ENCODE data around the gene LARGE1. TPM values are rescaled to one million over a fixed set of nuclear protein-coding genes. Genes with fewer than 3 reads are reported as not detected.
"Not testable (repeated sequence)": the region's sequence is repeated elsewhere in the genome, so short reads cannot be mapped to it uniquely, and the experiment has no call there.

LARGE1 gene
- polyA plus RNA-seq, 4 donors, result 24.8 to 30.4 (median 27.6) TPM

DNA sequence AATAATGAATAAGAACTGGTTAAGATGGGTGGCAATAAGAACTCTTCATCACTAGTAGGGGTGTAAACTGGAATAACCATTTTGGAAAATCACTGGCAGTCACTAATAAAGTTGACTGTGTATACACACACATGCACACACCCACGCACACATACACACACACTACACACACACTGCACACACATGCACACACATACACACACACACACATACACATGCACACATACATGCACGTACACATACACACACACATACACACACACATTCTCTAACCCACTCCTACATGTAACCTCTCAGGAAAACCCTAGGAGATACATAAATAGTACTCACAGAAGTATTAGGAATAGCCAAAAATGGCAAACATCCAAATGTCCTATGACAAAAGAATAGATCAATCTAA is 455.6 kb downstream of the LARGE1 start:
- DNase-seq (ENCODE audit: low read depth in 4 of 4, low spot score in 3 of 4), result no peak

DNA sequence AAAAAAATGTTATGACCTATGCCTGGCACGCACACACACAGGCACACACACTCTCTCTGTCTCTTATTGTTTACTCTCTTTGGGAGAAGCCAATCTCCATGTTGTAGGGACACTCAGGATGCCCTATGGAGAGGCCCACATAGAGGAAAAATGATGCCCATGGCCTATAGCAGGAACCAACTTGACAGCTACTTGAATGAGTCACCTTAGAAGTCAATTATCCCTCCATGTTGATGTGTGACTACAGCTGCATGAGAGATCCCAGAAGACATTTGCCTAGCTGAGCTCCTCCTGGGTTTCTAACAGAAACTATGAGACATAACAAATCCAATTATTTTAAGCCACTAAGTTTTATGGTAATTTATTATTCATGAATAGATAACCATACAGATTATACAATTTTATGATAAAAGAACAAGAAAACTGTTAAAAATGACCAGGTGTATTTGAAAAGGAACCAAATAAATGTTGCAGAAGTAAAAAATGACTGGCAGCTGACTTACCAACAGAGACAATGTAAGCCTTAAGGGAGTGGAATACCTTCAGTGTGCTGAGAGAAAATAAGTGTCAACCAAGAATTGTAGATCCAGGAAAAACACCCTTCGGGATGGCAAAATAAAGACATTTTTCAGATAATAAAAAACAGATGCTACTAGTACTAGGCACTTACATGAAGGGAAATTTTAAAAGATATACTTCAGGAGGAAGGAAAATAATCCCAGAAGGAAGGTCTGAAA is 458.4 kb downstream of the LARGE1 start:
- DNase-seq (ENCODE audit: low read depth in 4 of 4, low spot score in 3 of 4), result no peak

DNA sequence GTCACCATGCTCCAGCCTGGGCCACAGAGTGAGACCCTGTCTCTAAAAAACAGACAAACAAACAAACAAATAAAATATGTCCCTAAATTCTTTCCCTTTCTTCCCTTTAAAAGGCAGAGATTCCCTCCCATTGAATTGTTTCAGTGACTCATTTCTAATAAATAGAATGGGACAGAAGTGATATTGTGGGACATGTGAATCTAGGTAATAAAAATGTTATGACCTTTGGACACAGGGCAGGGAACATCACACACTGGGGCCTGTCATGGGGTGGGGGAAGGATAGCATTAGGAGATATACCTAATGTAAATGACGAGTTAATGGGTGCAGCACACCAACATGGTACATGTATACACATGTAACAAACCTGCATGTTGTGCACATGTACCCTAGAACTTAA is 459.0 kb downstream of the LARGE1 start:
- not testable (repeated sequence) for DNase-seq (ENCODE audit: low read depth in 4 of 4, low spot score in 3 of 4)

DNA sequence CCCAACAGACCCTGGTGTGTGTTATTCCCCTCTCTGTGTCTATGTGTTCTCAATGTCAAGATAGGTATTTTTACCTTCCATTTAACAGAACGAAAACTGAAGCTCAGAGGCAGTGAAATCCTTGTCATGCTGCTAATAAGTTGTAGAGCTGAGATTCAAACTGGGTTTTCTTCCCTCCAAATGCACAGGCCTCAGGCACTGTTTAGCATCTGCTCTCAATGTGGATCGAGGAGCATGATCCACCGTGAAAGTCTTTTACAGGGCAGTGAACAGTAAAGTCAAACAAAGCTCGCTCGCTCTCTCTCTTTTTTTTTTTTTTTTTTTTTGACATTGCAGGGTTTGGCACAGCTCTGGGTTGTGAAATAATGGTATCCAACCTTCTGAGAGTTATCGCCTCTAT is 461.1 kb downstream of the LARGE1 start:
- DNase-seq (ENCODE audit: low read depth in 4 of 4, low spot score in 3 of 4), result no peak

DNA sequence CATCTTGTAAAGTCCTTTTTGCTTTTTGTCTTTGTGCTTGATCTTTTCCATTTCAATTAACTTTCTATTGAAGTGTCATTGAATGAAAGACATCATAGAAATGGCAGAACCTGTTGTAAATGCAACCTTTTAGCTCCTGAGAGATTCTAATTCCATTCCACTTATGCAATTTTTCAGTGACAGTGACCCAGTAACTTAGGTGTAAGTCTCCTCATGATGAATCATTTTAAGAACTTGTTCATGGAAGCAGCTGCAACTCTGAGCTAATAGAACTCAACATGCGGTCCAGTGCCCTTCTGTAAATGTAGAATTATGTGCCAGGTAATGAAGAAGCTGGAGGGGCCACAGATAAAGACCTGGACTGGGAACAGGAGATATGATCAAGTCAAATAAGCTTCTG is 463.8 kb downstream of the LARGE1 start:
- no peak for DNase-seq (ENCODE audit: low read depth in 4 of 4, low spot score in 3 of 4)

DNA sequence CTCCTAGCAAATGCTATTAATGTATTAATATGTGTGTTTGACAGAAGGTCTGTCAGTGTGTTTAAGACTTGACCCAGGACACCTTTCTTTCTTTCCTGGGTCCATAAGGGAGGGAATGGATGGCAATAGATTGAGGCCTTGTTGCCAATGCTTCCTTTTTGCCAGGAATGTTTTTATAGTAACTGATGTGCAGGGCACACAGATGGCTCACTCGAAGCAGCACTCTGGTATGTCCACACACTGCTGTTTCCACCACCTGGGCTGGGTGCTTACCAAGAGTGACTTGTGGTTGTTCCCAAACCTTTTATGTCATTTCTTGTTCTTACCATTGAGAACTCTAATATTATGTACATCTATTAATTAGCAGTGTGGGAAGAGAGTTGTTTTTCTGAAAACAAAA is 465.2 kb downstream of the LARGE1 start:
- no peak for DNase-seq (ENCODE audit: low read depth in 4 of 4, low spot score in 3 of 4)

DNA sequence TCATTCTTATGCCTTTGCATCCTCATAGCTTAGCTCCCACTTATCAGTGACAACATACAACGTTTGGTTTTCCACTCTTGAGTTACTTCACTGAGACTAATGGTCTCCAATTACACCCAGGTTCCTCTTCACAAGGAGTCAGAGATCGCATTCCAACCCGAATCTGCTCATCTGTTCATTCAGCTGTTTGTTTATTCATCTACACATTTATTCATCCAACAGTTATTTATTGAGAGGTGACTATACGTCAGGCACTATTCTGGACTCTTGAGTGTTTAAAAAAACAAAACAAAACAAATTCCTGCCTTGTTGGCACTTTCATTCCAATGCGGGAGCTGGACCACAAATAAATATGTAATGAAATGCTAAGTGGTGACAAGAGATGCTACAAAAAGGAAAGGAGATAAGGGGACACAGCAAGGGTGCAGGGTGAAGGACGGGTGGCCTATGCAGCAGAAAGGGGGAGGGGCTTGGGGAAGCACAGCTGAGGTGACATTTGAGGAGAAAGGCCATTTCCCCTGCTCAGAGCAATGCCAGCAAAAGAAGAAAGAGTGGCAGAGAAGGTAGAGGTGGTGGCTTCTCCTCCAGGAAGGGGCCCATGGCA is 468.3 kb downstream of the LARGE1 start:
- no peak for DNase-seq (ENCODE audit: low read depth in 4 of 4, low spot score in 3 of 4)

DNA sequence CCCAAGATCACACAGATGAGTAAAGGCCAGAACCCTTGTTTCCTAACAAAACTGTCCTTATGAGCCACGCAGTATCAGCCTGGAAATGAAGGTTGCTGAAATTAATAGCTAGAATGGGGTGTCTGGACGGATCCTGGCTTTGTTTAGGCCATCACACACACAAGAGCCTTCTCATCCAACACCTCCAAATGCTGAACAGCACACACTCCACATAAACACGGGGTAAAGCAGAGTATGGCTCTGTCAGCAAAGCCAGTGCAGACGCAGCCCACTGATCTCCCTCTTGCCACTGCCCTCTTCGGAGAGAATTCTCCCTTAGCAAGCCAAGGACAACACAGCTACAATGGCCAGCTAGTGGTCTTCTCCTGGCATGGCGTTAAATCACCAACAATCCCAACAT is 469.5 kb downstream of the LARGE1 start:
- no peak for DNase-seq (ENCODE audit: low read depth in 4 of 4, low spot score in 3 of 4)

DNA sequence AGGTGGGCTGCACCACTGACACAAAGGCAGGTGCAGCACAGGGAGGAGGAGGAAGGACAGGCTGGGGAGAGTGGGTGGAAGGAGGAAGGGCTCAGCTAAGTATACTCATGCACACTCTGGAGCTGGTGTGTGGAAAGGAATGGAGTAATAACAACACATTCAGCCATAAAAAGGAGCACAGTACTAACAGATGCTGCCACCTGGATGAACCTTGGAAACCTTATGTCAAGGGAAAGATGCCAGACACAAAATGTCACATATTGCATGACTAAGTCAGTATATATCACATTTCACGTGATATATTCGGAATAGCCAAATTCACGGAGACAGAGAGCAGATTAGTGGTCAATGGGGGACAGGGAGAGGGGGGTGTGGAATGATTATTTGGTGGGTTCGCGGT is 472.5 kb downstream of the LARGE1 start:
- no peak for DNase-seq (ENCODE audit: low read depth in 4 of 4, low spot score in 3 of 4)

DNA sequence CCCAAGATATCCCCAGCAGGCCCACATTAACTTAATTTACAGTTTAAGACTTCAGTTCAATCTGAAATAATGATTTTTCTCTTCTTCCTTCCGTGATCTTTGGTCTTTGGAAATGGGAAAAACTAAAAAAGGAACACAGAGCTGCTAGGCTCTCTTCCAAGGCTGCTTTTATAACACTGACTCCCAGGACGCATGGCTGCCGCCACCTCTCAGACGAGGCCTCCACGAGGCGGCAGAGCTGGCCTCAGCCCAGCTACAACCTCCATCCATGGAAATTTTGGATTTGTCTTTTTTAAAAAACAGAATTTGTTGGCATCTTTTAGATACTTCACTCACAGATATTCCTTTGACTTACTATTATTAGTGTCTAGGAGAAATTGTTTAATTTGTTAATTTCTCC is 476.6 kb downstream of the LARGE1 start:
- no peak for DNase-seq (ENCODE audit: low read depth in 4 of 4, low spot score in 3 of 4)

DNA sequence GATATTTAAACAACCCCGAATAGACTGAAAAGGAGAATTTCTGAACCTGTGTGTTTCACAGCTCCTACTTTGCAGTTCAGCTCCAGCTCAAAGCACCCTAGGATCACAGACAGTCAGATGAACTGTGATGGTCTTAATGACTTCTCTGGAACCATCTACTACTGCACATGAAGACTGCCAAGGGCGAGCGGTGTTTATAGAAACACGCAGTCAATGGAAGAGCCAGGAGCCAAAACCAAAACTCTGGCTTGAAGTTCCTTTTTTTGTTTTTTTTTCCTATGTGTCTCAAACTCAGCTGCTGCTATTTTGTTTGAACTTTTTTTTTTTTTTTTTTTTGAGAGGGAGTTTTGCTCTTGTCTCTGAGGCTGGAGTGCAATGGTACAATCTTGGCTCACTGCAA is 479.5 kb downstream of the LARGE1 start:
- no peak for DNase-seq (ENCODE audit: low read depth in 4 of 4, low spot score in 3 of 4)

DNA sequence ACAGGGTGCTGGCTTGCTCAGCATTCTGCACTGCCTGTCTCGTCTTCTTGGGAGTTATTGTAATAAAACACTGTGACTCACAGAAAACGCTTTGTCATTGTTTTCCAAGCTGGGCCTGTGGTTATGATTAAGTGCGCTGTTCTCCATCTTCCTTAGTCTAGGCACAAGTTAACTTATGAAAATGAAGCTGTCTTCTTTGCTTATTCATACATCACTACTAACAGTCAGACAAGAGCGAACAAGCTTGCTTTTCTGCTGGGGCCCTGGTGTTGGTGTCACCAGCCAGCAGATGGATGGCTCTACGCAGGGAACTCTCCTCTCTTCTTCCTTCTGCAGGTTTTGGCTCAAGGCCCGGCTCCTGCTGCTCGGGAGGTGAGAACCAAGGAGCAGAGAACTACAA is 482.0 kb downstream of the LARGE1 start:
- no peak for DNase-seq (ENCODE audit: low read depth in 4 of 4, low spot score in 3 of 4)

DNA sequence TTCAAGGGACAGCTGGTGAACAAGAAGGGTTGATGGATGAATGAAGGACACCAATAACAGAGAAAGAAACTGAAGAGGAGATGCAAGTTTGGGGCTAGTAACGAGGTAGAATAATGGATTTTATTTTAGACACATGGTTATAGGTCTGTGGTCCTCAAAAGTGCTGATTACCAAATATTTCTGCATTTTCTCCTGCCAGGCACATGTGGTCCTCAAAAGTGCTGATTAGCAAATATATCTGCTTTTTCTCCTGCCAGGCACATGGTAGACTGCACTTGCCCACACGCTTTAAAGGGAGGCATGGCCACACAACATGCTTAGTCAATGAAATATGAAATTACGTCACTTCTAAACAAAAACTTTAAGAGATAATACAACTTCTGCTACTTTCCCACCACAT is 489.0 kb downstream of the LARGE1 start:
- no peak for DNase-seq (ENCODE audit: low read depth in 4 of 4, low spot score in 3 of 4)

DNA sequence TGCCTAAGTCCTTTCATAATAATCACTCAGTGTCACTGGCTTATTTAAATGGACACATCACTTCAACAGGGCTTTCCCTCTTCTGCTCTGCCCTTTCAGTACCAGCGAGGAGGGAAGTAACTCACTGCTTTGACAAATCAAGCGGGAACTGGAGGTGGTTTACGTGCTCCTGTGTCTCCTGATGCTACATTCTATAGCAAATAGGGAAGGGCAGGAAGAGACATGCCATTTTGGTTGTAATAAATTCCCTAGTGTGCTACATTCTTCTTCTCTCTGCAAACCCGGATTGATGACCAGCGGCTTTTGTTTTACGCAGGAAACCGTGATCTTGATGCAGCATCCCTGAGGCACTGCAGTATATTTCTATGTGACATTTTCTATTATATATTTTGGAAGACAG is 491.0 kb downstream of the LARGE1 start:
- DNase-seq (ENCODE audit: low read depth in 4 of 4, low spot score in 3 of 4), result no peak

DNA sequence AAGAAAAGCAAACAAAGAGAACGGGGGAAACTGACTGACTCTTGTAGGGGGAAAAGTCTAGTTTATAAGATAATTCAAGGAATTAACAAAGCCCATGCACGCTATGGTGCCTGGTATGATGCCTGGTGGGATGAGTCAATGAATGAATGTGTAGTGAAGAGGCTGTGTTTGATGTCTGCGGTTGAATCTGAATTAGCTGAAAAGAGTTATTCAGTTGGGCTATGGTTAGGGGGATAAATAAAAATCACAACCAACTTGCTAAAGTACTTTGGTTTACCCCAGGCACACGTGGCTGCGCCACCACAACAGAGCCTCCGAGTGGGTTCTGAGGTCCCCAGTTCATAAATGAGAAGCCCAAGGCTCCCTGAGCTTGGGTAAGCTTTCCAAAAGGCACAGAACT is 492.8 kb downstream of the LARGE1 start:
- no peak for DNase-seq (ENCODE audit: low read depth in 4 of 4, low spot score in 3 of 4)

DNA sequence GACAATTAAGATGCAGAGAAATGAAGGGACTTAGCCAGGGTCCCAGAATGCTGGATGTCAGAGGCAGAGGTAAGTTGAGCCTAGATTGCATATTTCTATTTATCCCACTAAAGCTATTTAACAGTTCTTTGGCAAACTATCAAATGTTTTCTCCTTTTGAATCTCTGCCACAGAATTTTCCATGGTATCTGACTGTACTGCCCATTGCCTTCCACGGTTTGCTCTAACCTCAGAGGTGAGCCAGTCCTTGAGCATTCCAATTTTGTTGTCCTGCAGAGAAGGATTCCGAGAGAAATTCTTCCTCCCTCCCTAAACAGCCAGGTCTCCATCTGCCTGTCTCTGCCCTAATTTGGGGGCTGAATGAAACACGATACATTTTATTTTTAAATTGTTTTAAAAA is 493.8 kb downstream of the LARGE1 start:
- no peak for DNase-seq (ENCODE audit: low read depth in 4 of 4, low spot score in 3 of 4)

DNA sequence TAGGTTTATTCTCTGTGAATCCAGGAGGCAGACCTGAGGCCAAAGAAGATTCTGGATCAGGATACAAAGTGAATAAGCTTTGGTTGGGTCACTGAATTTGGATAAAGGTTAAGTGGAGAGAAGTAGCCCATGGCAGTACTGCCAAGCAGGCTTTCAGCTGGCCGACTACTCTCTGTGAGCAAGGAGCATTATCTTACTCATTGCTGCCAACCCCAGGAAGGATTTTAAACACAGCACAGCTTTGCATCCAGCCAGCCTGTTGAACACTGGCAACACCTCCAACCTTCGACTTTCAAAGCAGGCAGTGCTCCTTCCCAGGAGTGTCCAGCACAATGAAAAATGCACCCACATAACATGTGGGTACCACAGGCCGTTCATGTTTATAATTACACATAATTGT is 498.4 kb downstream of the LARGE1 start:
- DNase-seq (ENCODE audit: low read depth in 4 of 4, low spot score in 3 of 4), result no peak

DNA sequence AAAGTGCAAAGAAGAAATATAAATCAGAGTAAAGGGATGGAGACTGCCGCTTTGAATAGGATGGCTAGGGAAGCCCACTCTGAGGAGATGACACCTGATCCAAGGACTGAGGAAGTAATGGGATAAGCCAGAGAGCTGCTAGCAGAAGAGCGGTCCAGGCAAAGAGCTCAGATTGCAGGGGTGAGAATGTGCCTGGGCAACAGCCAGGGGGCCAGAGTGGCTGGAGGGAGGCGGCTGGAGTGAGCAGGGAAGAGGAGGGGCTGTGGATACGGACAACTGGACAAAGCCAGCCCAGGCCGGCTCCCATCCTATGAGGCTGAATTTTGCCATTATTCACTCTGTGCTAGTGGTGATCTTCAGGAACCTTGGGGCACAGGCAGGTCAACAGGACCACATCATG is 501.8 kb downstream of the LARGE1 start:
- peak in 1 of 4 donors; percentile 12 for DNase-seq (ENCODE audit: low read depth in 4 of 4, low spot score in 3 of 4)

DNA sequence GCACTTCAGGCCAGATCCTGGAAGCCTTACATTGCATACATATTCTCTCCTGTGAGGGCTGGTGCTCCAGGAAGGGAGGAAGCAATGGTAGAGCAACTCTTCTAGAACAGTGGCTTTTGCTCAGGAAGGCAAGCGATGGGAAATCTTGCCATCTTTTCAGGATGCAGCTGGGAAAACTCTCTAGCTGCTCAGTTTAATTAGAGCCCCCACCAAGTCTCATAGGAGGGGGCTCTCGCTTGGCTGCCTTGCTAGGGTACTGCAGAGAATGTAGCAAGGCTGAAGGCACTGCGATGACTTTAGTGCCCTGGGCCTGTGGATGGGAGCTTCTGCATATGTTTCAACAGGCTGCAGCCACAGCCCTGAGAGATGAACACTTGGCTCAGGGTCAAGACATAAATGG is 504.9 kb downstream of the LARGE1 start:
- DNase-seq (ENCODE audit: low read depth in 4 of 4, low spot score in 3 of 4), result no peak

DNA sequence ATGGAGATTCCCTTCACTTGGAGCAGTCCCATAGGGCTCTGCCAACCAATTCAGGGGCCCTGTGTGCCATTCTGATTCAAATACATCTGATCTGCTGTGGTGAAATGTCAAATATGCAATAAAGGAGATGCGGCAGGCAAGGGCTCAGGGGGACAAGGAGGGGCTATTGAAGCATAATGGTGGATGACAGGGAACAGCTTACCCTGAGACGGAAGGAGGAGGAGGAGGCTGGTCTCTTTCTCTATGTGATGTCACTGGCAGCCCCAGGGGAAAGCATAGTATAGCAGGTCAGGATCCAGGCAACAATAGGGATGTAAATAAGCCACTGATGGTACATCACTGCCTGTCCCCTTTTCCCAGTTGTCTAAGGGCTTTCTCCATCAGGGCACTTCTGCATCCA is 511.2 kb downstream of the LARGE1 start:
- DNase-seq (ENCODE audit: low read depth in 4 of 4, low spot score in 3 of 4), result no peak

DNA sequence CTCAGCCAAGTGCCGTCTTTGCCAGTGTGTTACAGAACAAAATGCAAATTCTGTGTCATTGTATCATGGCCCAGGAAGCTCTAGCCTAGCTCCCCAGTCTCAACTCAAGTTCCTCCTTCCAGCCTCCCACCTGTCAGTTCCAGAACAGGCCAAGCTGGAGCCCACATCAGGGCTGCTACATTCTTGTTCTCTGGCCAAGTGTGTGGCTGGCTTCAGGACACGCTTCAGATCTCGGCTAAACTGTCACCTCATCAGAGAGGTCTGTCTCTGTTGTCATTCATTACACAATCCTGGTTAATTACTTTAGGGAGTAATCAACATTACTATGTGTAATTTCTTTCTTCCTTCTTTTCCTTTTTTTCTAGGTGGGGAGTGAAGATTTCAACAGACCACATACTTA is 515.1 kb downstream of the LARGE1 start:
- DNase-seq (ENCODE audit: low read depth in 4 of 4, low spot score in 3 of 4), result peak in 2 of 4 donors; percentile 22 to 34

DNA sequence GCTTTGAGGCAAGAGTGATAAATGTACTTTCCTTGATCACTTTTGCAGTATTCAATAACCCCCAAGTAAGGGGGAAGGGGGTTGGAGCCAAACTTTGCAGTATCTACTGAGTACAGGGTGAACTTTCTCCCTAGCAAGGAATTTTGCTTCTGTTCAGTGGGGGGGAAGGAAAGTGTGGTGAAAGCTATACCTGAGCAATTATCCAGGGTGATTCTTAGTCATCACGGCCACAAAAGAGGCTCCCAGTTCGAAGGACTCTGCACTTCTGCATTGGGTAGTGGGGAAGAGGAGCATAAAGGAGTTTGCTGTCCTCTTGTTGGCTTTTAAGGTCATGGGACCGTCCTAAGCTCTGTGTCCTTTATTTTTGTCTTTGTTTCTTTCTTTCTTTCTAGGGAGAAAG is 515.6 kb downstream of the LARGE1 start:
- DNase-seq (ENCODE audit: low read depth in 4 of 4, low spot score in 3 of 4), result no peak

DNA sequence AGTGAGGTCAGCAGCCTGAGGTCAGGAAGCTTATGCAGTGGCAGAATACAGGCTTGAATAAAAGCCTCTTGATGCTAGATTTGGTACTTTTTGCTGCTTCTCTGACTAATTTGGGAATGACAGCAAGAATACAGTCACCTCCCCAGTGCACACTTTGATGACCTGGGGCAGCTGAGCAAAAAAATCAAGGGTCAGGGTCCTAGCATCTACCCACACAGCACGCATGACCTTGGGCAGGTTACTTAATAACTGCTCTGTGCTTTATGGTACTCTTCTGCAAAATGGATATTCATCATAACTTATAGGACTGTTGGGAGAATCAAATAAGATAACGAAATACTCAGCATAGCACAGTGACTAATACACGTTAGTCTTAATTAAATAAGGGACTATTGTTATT is 518.0 kb downstream of the LARGE1 start:
- no peak for DNase-seq (ENCODE audit: low read depth in 4 of 4, low spot score in 3 of 4)
